GM12891 (cell line): ENCODE results near the gene EDN1.

Experiments
- POLR2A ChIP-seq: IDR thresholded peaks from 2 replicates; pipeline ENCODE4 v1.6.1; 2011; ENCODE audit warnings: low read depth, low read length, control low read depth
- POLR2AphosphoS5 ChIP-seq: IDR thresholded peaks from 2 replicates; pipeline ENCODE4 v1.6.1; 2011; ENCODE audit warnings: low read depth, low read length, control low read depth
- SPI1 ChIP-seq: IDR thresholded peaks from 2 replicates; pipeline ENCODE4 v1.6.1; 2011; ENCODE audit warnings: low read depth, low read length, control low read depth
- TAF1 ChIP-seq: IDR thresholded peaks from 2 replicates; pipeline ENCODE4 v1.6.1; 2011; ENCODE audit warnings: low read depth, low read length, control low read depth

GRCh38 chr6:12258591-12259075, 31.5 kb upstream of the EDN1 start:
- TF ChIP-seq POLR2AphosphoS5 (no peak), POLR2A (no peak), TAF1 (no peak), SPI1 (no peak)
